ENCODE data around the gene ASB3.

GRCh38 chr2:53784436-53784835 is 2.3 kb downstream of the ASB3 start:
- no peak for TF ChIP-seq CTCF (IDR thresholded peaks at IDR 0.05; ENCODE audit: low read length)
- no peak for TF ChIP-seq EZH2 (IDR thresholded peaks at IDR 0.05; ENCODE audit: borderline replicate concordance, low read length)
